GM12873 (cell line): ENCODE measurements around the gene SLC47A2.

Experiments used
- CTCF ChIP-seq: IDR thresholded peaks from 2 replicates; pipeline ENCODE4 v1.5.1; 2012; ENCODE audit warnings: low read depth, mild to moderate bottlenecking, moderate library complexity, low read length, control low read depth; ENCODE audit not compliant: insufficient read depth; ENCODE audit errors: missing control alignments

The SLC47A2 gene

GRCh38 chr17:19676896-19677295 is 39.5 kb downstream of the SLC47A2 start:
- no peak for TF ChIP-seq CTCF

- TF ChIP-seq CTCF, result no peak
Observed at GRCh38 chr17:19673623-19674022, 42.8 kb downstream of the SLC47A2 start.

GRCh38 chr17:19672009-19672750 is 44.2 kb downstream of the SLC47A2 start:
- TF ChIP-seq CTCF, result no peak

- TF ChIP-seq CTCF, result no peak
Observed at GRCh38 chr17:19671433-19671832, 45.0 kb downstream of the SLC47A2 start.

GRCh38 chr17:19670908-19671307 is 45.5 kb downstream of the SLC47A2 start:
- TF ChIP-seq CTCF, result no peak

- no peak for TF ChIP-seq CTCF
Observed at GRCh38 chr17:19664821-19665181, 51.6 kb downstream of the SLC47A2 start.

- TF ChIP-seq CTCF, result no peak
Observed at GRCh38 chr17:19664136-19664820, 52.1 kb downstream of the SLC47A2 start.
